Inferior parietal cortex (tissue), 1 donor: Measurements from ENCODE around the gene ADAMTS2.

Experiments
- DNase-seq: peaks from one replicate; pipeline ENCODE4 v3.0.0-alpha.2; 2016; ENCODE audit errors: extremely low spot score

The ADAMTS2 gene

DNA sequence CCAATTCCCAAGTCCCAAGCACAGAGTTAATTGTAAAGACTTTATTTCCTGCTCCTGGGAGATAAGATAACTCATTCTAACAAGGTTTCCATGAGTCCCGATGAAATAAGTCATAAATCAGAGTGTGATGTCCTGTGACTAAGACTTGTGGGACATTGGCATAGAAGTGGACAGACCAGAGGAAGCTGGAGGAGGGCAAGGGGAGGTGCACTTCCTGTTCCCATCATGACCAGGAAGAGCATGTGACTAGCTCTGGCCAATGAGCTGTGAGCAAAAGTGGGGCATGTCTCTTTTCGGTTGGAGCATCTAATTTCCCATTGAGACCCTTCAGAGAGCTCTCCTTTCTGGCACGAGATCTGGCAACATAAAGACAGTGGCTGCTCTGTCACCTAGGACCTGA, 184.7 kb downstream of the ADAMTS2 start:
- DNase-seq, result no peak

DNA sequence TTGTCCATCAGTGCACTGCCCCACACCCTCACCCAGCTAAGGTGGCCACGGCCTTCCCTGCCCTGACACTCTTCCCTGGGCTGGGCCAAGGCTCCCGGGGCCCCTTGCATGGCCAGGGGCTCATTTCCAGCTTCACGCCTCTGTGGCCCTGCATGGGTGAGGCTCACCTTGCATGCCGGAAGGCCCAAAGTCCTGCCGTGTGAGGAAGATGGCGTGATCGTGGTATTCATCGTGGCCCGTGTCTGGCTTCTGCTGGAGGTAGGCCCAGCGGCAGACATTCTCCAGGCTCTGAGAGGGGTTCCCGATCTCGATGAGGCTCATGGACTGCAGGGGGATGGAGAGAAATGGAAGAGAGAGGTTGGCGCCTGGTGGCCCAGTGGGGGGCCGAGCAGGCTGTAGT, 186.7 kb downstream of the ADAMTS2 start:
- DNase-seq, result no peak

DNA sequence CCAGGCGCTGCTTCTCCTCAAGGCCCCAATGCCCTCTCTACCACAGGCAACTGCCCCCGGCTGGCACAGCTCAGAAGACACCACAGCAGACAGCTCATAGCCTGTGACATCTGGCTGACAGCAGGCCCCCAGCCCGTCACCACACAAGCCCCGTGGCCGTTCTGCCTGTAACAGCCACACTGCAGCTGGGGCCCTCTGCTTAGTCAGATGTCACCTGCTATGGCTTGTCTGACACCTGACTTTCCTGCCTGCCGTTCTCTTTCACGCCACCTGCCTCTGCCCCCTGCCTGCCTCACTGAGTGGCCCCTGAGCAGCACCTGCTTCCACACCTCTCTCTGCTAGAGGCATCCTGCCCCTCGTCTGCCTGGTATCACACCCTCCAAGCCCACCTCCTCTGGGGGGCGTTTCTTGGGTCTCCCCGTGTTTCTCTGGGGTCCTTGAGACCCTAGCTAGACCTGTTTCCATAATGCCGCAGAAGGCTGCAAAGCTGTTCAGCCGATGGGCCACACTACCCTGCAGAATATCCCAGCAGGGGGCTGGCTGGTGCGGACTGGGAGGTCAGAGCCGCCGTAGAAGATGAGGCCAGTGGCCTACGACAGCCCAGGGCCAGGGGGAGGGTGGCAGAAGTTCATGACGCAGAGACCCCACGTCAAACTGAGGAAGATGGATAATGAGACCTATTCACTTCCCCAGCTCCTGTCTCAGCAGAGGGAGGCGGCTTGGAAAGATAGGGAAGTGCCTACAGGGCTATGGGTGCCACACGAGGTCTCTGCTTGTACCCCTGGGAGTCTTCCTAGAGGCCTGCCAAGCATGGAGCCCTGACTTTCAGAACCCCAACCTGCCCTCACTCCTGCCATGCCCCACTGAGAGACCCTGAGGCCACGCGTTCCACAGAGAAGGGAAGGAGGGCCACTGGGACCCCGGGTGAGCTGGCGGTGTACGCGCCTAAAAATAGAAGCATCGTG, 190.0 kb downstream of the ADAMTS2 start:
- DNase-seq, result no peak

DNA sequence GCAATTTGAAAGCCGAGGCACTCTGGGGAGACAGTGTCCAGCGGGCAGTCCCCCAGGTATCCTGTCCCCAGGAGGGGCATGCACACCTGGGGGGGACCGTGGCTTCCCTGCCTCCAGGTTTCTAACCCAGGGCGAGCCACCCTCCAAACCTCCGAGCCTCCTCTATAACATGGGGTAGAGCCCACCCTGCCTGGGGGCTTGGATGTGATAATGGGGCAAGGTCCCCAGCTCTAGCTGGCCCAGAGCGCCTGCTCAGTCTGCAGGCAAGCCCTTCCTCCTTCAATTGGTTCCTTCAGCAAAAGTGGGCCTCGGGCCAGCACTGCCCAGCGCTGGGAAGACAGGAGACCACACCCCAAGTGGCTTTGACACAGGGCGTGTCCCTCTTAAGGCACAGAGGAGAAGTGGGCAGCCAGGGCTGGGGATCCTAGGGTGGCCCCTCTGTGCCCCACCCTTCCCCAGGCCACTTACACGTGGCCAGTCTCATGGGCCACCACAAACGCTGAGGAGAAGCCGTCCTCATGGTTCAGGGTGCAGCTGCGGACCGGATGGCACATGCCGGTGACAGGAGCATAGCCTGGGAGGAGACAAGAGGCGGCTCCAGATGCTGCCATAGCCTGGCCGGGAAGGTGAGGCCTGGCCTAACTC, 190.8 kb downstream of the ADAMTS2 start:
- no peak for DNase-seq

DNA sequence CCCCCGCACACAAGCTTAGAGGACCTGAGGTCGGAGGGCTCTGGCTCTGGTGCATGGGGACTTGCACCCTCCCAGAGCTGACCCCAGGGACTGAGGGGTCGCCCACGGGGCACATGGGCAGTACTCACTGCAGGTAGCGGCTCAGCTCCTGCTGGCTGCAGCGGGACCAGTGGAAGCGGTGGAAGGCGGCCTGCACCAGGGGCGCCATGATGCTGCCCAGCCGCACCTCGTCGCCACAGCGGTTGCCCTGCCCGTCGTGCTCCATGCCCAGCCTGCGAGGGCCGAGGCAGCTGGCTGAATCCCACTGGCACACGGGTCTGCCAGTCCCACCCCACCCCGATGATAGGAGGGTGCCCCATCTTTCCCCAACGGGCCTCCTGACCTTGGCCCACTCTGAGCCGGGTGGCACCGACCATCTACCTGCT, 191.3 kb downstream of the ADAMTS2 start:
- no peak for DNase-seq

DNA sequence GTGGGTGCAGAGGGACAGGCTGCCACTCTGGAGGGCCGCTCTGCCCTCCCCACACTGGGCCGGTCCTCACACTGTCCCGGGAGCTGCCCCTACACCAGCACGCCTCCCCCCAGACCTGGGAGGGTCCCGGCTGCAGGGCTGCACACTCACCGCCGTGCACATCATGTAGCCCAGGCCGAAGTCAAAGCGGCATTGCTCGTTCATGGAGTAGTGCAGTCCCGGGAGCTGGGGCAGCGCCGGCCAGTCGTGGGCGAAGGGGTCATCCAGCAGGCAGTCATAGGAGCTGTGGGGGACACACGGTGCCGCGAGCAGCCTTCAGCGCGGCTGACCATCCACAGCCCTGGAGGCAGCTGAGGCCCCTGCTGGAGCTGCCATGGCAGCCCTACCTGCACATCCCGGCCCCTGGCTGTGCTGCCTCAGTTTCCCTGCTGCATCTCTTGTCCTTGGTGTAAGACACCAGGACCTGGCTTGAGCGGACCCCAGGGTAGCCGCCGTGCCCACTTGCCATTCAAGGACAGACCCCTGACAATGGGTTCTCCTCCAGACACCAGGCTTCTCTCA, 191.8 kb downstream of the ADAMTS2 start:
- no peak for DNase-seq

DNA sequence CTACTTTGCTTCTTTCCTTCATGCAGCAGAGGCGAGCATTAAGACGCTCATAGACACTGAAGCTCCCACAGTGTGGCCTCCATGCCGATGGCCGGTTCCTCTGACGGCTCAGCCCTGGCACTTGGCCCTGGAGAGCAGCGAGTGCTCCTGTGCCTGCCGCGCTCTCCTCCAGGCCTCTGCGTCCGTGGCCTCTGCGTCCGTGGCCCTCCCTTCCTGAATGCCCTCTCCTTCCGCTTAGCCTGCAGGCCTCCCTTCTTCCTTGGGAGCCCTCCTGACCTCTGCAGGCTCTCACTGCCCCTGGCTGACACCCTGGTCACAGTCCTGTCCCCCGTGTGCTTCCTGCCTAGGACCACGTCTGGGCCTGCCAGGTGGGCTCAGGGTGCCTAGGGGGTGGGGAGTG, 192.3 kb downstream of the ADAMTS2 start:
- DNase-seq, result no peak

DNA sequence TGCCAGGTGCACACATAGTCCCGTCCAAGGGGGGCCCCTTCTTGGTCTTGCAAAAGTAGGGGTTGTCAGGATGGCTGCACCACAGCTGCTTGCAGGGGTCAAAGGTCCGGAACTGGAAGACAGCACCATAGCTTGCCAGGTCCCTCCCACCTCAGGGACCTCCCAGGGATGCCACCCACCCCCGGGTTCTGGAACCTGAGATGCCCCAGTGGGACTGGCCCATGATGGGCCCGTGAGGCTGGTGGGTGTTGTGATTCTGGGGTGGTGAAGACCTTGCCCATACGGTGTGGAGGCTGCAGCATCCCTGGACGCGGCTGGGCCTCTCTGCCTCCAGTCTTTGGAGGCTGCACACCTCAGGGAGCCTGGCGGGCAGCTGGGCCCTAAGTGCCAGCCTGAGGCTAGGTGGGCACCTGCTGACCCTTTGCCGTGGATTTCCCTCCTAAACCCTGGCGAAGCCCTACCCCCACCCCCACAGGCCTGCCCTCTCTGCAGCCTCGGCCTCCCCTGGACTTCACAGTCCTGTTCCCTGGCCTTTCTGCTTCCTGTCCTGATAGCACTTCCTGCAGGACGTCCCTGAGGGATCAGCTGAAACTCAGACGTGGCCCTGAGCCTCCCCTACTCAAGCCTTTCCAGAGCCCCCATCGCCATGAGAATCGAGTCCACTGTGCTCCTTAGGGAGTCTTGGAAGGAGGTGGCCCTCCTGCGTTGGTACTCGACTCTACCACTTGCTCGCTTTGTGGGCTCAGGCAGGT, 192.9 kb downstream of the ADAMTS2 start:
- no peak for DNase-seq

DNA sequence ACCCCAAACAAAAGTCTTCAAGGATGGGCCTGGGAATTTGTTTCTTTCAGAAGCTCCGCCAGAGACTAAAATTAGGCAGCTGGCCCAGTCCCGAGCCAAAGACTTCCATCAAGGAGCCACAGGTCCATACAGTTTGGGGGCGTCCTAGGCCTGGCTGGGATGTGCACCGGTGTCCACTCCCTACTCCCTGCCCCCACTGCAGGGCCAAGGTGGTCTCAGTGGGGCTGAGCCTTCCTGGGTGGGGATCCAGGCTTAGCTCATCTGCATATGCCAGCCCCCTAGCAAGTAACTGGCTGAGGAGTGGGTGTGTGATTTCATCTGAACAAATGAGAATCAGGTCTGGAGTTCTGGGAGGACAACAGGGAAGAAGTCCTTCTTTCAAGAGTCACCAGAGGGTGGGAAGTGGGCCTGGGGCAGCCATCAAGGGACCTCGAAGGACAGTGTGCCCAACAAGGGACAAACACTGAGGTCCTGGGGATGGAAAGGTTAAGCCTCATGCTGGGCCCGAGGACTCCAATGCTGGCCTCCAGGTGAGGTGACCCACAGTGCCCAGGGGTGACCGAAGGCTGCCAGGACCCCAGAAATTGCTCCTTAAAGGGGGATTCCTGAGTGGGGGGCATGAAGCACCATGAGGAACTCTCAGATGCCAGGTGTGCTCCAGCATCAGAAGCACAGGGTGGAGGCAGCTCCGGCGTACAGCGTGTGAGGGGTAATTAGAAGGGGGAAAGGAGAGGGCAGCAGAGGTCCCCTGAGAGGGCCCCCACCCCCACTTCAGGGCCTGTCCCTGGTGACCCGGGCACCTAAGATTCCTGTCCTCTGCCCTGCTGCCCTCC, 193.8 kb downstream of the ADAMTS2 start:
- DNase-seq, result no peak

DNA sequence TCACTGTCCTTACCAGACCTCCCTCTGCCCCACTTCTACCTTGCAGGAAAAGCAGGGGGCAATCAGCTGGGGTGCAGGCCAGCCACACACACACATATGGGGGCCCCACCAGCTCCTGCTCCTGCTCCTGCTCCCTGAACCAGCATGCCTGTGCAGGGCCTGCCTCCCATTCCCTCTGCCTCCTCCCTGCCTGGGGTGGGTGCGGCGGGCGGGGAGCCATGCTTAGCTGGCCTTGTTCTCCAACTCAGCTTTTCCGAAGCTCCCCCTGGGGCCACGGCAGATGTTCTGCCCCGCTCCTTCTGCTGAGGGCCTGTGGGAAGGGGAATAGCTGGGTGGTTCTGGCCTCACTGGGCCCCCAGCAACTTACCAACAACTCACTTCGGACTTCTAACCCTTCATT, 195.2 kb downstream of the ADAMTS2 start:
- no peak for DNase-seq

DNA sequence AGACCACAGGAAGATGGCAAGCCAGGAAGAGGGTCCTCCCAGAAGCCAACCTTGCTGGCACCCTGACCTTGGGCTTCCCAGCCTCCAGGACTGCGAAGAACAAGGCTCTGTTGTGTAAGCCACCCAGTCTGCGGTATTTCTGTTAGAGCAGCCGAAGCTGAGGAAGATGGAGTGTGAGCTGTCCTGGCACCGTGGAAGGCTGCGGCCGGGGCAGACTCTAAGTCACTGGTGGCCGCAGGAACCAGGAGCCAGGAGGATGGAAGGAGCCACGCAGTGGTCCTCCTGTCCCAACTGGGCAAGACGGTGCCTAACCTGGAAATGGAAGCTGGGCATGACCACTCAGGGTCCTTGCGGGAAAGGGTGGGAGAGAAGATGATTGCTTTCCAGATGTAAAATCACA, 196.0 kb downstream of the ADAMTS2 start:
- no peak for DNase-seq

DNA sequence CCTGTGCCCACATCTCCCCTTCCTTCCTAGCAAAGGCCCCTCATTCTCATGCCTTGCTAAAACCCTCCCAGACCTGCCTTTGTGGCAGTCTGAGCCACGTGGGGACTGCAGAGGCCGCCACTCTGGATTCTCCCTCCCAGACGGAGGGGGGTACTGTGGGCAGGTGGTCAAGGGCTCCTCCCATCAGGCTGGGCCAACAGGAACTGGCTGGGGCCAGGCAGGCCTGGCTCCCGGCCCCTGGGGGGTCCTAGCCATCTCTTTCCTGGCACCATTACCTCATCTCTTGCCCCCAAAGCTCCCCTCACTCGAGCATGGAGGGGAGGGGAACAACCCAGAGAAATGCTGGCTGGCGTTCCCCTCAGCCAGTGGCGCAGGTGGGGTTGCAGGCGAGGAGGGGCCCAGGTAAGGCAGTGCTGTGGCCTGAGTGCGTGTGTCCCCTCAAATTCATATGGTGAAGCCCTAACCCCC, 196.5 kb downstream of the ADAMTS2 start:
- DNase-seq, result no peak

DNA sequence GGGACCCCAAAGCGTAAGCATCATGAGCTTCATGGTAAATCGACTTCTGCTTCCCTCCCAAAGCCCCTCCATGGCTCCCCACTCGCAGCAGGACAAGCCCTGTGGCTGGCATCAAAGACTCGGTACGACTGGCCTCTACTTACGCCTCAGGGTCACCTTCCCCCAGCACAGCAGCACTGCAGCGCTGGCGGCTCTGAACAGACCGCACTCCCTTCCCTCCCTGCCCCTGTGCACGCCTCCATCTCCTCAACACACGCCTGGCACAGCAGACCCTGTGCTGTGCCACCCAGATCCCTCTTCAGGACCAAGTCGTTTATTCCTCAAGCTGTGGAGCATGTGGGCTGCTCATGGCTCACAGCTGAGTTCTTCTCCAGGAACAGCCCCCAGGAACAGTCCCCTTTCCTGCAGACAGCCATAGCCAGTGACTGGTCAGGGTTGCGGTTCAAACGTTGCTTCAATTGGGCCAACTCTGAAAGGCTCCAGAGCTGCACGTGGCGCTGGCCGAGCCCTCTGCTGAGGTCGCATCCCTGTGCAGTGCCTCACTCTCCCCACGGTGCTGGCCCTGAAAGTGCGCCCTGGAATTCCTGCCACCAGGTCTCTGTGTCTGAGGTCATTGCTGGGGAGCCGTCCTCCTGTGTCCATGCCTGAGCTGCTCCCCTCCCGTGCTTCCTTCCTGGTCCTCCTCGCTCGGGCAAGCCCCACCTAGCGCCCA, 197.1 kb downstream of the ADAMTS2 start:
- no peak for DNase-seq

DNA sequence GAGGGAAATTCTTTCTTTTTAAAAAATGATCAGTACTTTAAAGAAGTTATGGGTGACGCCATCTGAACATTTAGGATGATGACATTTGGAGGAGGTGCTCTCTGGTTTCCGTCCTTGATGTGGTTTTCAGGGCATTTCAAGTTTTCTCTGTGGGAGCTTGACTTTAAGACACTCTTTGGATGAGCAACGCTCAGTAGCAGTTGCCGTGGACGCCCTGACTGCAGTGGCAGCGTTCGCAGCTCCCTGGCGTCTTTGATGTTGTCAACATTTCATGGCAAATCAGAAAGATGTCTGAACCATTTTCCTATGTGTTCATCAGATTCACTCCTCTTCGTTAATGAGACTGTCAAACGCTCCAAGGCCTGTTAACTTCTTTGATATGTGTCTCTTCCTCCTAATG, 199.0 kb downstream of the ADAMTS2 start:
- no peak for DNase-seq

DNA sequence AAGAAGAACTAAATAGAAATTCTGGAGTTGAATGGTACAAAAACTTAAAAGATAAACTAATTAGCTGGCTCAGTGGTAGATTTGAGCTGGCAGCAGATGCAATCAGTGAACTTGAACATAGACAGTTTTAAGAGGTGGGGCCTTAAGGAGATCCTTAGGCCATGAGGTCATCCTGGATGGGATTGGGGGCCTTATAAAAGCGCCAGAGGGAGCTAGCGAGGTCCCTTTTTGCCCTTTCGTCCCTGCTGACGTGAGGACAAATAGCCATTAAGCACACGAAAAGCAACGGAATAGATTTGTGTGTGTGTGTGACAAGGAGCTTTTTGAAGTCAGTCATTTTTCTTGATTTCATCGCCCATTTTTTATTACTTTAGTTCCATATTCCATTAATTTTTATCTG, 201.8 kb downstream of the ADAMTS2 start:
- no peak for DNase-seq

DNA sequence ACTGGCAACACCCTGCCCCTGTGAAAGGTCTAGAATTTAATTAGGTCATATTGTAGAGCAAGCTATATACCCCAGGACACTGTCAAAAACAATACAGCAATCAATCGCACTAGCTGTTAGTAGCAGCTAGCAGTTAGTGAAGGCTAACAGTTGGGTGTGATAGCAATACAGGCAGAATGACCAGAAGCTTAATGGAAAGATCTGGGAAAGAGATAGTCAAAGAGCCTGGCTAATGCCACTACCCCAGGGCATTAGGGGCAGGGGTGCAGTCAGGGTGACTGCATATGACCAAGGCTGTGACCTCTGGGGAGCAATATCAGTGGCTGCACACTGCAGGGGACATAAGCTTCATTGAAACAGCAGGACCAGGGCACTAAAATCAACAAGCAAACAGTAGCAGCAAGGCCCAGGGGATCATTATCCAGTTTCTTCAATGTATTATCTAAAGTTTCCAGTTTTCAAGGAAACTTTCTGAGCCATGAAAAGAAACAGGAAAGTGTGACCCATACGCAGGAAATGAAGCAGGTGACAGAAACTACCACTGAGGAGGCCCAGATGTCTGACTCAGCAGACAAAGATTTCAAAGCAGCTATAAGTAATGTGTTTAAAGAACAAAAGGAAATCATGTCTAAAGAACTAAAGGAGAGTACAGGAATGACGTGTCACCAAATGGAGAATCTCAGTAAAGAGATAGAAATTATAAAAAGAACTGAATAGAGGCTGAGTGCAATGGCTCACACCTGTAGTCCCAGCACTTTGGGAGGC, 202.6 kb downstream of the ADAMTS2 start:
- DNase-seq, result no peak

DNA sequence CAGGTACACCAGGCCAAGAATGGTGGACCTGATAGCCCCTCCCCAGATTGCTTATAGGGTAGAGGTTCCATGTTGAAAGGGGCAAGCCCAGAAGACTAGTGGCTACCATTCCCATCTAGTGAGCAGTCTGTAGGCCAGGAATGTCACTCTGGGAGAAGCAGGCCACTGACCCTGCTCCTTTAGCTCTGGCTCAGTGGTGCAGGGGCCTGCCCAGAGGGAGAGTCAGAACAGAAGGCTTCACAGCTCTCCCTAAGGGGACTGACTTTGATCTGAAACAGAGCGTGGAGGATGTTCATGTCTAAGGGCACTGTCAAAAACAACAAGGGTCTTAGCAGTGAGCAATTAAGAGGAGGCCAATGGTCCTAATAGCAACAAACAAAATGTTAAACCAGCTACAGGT, 203.4 kb downstream of the ADAMTS2 start:
- DNase-seq, result no peak

DNA sequence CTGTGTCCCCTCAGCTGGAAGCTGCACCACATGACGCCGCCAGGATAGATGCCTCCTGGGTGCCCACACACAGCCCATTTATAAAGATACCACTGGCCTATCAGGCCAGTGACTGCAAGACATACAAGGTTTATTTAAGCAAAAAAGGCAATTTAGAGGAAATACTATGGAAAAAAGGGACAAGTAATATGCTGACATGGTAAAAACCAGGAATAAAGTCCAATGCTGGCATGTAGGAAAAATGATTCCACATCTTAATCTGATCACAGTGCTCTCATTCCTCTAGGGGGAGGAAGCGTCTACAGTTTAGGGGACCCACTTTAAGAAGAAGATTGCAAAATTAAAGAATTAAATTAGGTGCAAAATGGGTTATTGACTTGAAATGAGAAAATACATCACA, 205.0 kb downstream of the ADAMTS2 start:
- no peak for DNase-seq

DNA sequence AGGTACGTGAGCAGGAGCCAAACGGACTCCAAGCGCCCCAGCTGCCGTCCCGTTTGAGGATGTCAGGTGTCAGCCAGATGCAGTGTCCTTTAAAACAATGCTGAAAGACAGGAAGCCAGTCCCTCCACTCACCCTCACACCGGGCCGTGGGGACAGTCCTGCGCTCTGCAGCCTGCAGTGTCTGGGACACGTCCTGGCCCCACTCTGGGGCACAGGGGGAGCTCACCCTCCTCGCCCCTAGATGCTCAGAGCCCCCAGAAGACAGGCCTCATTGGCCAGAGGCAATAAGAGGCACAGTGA, 205.4 kb downstream of the ADAMTS2 start:
- DNase-seq, result no peak
